CD14-positive monocyte (primary cell): ENCODE results near the gene KIF1A. TPM values are rescaled to one million over a fixed set of nuclear protein-coding genes. Genes with fewer than 3 reads are reported as not detected.

Experiments used
- DNase-seq, 3 donors: peaks; one replicate each; pipeline ENCODE4 v3.0.0-alpha.2; 2011 to 2022
- H2AFZ ChIP-seq: 2 replicates; pipeline ENCODE4 v1.6.0; 2012; ENCODE audit warnings: mild to moderate bottlenecking, low read depth, low read length, inconsistent platforms; ENCODE audit not compliant: insufficient read depth, poor library complexity, severe bottlenecking
- H3K27ac ChIP-seq, 2 donors: 1 replicate in 1 of 2; 2 replicates in 1 of 2; pipeline ENCODE4 v1.5.1; 2012 to 2013; ENCODE audit warnings: low read length in 2 of 2, control low read depth in 1 of 2, inconsistent platforms in 1 of 2, low read depth in 1 of 2, mild to moderate bottlenecking in 1 of 2
- H3K27me3 ChIP-seq, 2 donors: one replicate each; pipeline versions ENCODE4 v1.6.0 to v1.6.1; 2011 to 2013; ENCODE audit warnings: low read length in 2 of 2; ENCODE audit not compliant: control insufficient read depth in 2 of 2, insufficient read depth in 2 of 2
- H3K36me3 ChIP-seq, 2 donors: replicated peaks in 1 of 2; 1 replicate in 1 of 2; 2 replicates in 1 of 2; pipeline versions ENCODE4 v1.5.1 to v1.6.1; 2012 to 2013; ENCODE audit warnings: low read length in 2 of 2, control low read depth in 1 of 2, inconsistent platforms in 1 of 2, mild to moderate bottlenecking in 1 of 2; ENCODE audit not compliant: insufficient read depth in 2 of 2, control insufficient read depth in 1 of 2
- H3K4me1 ChIP-seq, 2 donors: 1 replicate in 1 of 2; 2 replicates in 1 of 2; pipeline versions ENCODE4 v1.5.1 to v1.6.1; 2012 to 2013; ENCODE audit warnings: low read length in 2 of 2, control low read depth in 1 of 2, inconsistent platforms in 1 of 2, mild to moderate bottlenecking in 1 of 2, moderate library complexity in 1 of 2; ENCODE audit not compliant: insufficient read depth in 2 of 2, control insufficient read depth in 1 of 2
- H3K4me2 ChIP-seq: replicated peaks from 2 replicates; pipeline ENCODE3; 2012; ENCODE audit warnings: low read length, moderate library complexity, mild to moderate bottlenecking; ENCODE audit not compliant: poor library complexity, severe bottlenecking; ENCODE audit errors: extremely low read depth
- H3K4me3 ChIP-seq, 3 experiments: fragments of 200-600 bp in 1 of 3; sonication (generic) in 1 of 3; replicated peaks in 1 of 3; 1 replicate in 2 of 3; 2 replicates in 1 of 3; pipeline ENCODE4 v1.5.1; 2011 to 2013; ENCODE audit warnings: low read length in 3 of 3, mild to moderate bottlenecking in 3 of 3, control low read depth in 2 of 3, low read depth in 2 of 3, inconsistent platforms in 1 of 3, moderate library complexity in 1 of 3
- H3K79me2 ChIP-seq: 2 replicates; pipeline ENCODE4 v1.6.0; 2012; ENCODE audit warnings: mild to moderate bottlenecking, control low read depth, inconsistent platforms, low read length, moderate library complexity; ENCODE audit not compliant: insufficient read depth
- H3K9ac ChIP-seq: 2 replicates; pipeline ENCODE4 v1.6.0; 2017; ENCODE audit warnings: low read length, mild to moderate bottlenecking; ENCODE audit not compliant: insufficient read depth, poor library complexity, severe bottlenecking
- H3K9me3 ChIP-seq, 2 donors: replicated peaks in 1 of 2; 1 replicate in 1 of 2; 2 replicates in 1 of 2; pipeline versions ENCODE4 v1.5.1 to v1.6.1; 2012 to 2013; ENCODE audit warnings: low read length in 2 of 2, control low read depth in 1 of 2; ENCODE audit not compliant: control insufficient read depth in 1 of 2, insufficient read depth in 1 of 2
- H4K20me1 ChIP-seq: 2 replicates; pipeline ENCODE4 v1.6.0; 2012; ENCODE audit warnings: mild to moderate bottlenecking, low read length, control low read depth, moderate library complexity; ENCODE audit not compliant: insufficient read depth
- H3K27ac Mint-ChIP-seq, 7 donors: one replicate each; pipeline ENCODE4 v1.8.0; 2020; ENCODE audit warnings: mild to moderate bottlenecking in 7 of 7, mixed read lengths in 7 of 7, moderate library complexity in 6 of 7, inconsistent platforms in 2 of 7
- H3K27me3 Mint-ChIP-seq, 3 donors: one replicate each; pipeline ENCODE4 v1.8.0; 2021 to 2022; ENCODE audit warnings: low read depth in 3 of 3, mild to moderate bottlenecking in 3 of 3, mixed read lengths in 3 of 3, moderate library complexity in 3 of 3, inconsistent platforms in 1 of 3
- H3K36me3 Mint-ChIP-seq, 2 donors: one replicate each; pipeline ENCODE4 v1.8.0; 2020; ENCODE audit warnings: mixed read lengths in 2 of 2, inconsistent platforms in 1 of 2, mild to moderate bottlenecking in 1 of 2
- H3K4me1 Mint-ChIP-seq: one replicate; pipeline ENCODE4 v1.8.0; 2020; ENCODE audit warnings: mild to moderate bottlenecking, mixed read lengths
- H3K4me3 Mint-ChIP-seq, 2 donors: one replicate each; pipeline ENCODE4 v1.8.0; 2020; ENCODE audit warnings: mild to moderate bottlenecking in 2 of 2, mixed read lengths in 2 of 2, moderate library complexity in 1 of 2
- H3K9me3 Mint-ChIP-seq, 7 donors: one replicate each; pipeline ENCODE4 v1.8.0; 2020 to 2022; ENCODE audit warnings: mixed read lengths in 7 of 7, mild to moderate bottlenecking in 6 of 7, moderate library complexity in 6 of 7, inconsistent platforms in 2 of 7
- WGBS: methylation state at CpG from one replicate; pipeline ENCODE4 v1.1.5; 2013; ENCODE audit warnings: missing lambda C conversion rate; ENCODE audit not compliant: insufficient coverage; 5-methylcytosine and 5-hydroxymethylcytosine counted together
- intact Hi-C, 2 donors: fragments of 100-400 bp; cut with micrococcal nuclease; formaldehyde crosslinking; loops; one replicate each; pipeline versions ENCODE4 v1.15.0 to v1.15.1; 2023
- polyA plus RNA-seq, 3 donors: library from polyadenylated mRNA; depleted of rRNA in 1 of 3; unstranded in 2 of 3; stranded (reverse) in 1 of 3; fragments of 300-500 nt in 2 of 3; fragments of >200 nt in 1 of 3; fragmentation: Illumina TruSeq in 2 of 3; gene quantifications; 1 replicate in 2 of 3; 2 replicates in 1 of 3; pipeline ENCODE4 v1.2.3, GENCODE V29; 2012 to 2021
- TF ChIP-seq, protein P1 (sequence below): fragments of 200-600 bp; IDR thresholded peaks from one replicate; pipeline ENCODE4 v1.8.0; 2022; ENCODE audit warnings: antibody characterized with exemption, mild to moderate bottlenecking

Gene KIF1A
- polyA plus RNA-seq, 3 donors: not detected

DNA sequence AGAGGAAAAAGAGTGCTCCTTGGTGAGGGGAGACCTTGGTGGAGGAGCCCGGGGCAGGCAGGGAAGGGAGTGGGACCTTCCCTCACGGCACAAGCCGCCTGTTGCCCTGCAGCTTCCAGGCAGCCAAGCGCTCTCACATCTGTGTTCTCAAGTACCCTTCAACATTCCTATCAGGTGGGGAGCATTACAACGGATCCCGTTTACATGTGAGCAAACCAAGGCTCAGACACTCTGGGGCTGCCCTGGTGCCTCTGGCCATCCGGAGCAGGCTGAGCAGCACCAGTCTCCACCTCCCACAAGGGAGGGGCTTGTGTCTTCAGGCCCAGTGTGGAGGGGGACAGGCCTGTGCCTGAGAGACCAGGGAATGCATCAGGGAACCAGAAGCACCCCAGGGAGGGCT, 70.5 kb downstream of the KIF1A start:
- no peaks in the 10 kb centered on the region for H3K4me1 ChIP-seq
- TF ChIP-seq, protein P1, sequence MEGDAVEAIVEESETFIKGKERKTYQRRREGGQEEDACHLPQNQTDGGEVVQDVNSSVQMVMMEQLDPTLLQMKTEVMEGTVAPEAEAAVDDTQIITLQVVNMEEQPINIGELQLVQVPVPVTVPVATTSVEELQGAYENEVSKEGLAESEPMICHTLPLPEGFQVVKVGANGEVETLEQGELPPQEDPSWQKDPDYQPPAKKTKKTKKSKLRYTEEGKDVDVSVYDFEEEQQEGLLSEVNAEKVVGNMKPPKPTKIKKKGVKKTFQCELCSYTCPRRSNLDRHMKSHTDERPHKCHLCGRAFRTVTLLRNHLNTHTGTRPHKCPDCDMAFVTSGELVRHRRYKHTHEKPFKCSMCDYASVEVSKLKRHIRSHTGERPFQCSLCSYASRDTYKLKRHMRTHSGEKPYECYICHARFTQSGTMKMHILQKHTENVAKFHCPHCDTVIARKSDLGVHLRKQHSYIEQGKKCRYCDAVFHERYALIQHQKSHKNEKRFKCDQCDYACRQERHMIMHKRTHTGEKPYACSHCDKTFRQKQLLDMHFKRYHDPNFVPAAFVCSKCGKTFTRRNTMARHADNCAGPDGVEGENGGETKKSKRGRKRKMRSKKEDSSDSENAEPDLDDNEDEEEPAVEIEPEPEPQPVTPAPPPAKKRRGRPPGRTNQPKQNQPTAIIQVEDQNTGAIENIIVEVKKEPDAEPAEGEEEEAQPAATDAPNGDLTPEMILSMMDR: no peak
- H4K20me1 ChIP-seq: no peaks in the 10 kb centered on the region
- no peak overlapping the region for H3K4me3 Mint-ChIP-seq
- intact Hi-C loops: no loop called here
- H3K4me2 ChIP-seq: no peak overlapping the region
- DNase-seq: no peak
- H2AFZ ChIP-seq: no peak overlapping the region
- 91% methylated on average over 5 of the region's 7 CpGs for WGBS
- no peaks in the 10 kb centered on the region for H3K27me3 ChIP-seq
- H3K79me2 ChIP-seq: no peaks in the 10 kb centered on the region
- no peaks in the 10 kb centered on the region for H3K36me3 ChIP-seq
- no peaks in the 10 kb centered on the region for H3K4me1 Mint-ChIP-seq
- H3K9ac ChIP-seq: no peak overlapping the region
- H3K27me3 Mint-ChIP-seq: peaks cover 1 to 7% (median 4%) of the 10 kb centered on the region in 3 donors
- no peaks in the 10 kb centered on the region for H3K9me3 ChIP-seq
- H3K4me3 ChIP-seq: no peak overlapping the region
- H3K27ac ChIP-seq: no peak overlapping the region
- H3K36me3 Mint-ChIP-seq: no peaks in the 10 kb centered on the region
- H3K27ac Mint-ChIP-seq: peak overlapping the region in 2 of 7 donors; percentile 38 to 45
- peaks cover 0 to 2% (median 0%) of the 10 kb centered on the region in 7 donors for H3K9me3 Mint-ChIP-seq

DNA sequence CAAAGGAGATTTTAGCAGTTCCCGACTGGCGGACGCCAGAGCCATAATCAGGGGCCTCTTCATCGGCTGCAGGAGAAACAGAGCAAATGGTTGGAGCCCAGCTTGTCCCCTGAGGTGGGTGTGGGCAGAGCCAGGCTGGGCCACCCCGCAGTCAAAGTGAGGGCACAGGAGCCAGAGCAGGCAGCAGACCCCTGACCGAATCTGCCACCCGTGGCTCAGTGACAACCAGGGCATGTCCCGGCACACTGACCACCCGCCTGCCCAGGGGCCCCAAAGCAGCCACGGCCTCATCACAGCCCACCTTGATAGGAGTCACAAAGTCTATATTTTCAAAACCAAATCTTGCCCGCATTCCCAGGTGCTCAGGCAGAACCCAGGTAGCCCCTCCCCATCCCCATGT, 72.8 kb downstream of the KIF1A start:
- Histone ChIP-seq H2AFZ (no peak overlapping the region), H3K9me3 (no peaks in the 10 kb centered on the region), H3K79me2 (no peaks in the 10 kb centered on the region), H3K4me1 (no peaks in the 10 kb centered on the region), H3K4me2 (no peak overlapping the region), H3K4me3 (no peak overlapping the region), H3K9ac (no peak overlapping the region), H3K27me3 (no peaks in the 10 kb centered on the region), H3K36me3 (no peaks in the 10 kb centered on the region), H4K20me1 (no peaks in the 10 kb centered on the region), H3K27ac (no peak overlapping the region)
- no peaks in the 10 kb centered on the region for H3K9me3 Mint-ChIP-seq
- no peak for DNase-seq
- TF ChIP-seq, protein P1: no peak
- H3K4me3 Mint-ChIP-seq: no peak overlapping the region
- H3K36me3 Mint-ChIP-seq: no peaks in the 10 kb centered on the region
- intact Hi-C loops: no loop called here
- no peak overlapping the region for H3K27ac Mint-ChIP-seq
- peaks cover 1 to 9% (median 4%) of the 10 kb centered on the region in 3 donors for H3K27me3 Mint-ChIP-seq
- 93% methylated on average over 8 of the region's 11 CpGs for WGBS
- H3K4me1 Mint-ChIP-seq: no peaks in the 10 kb centered on the region
